Lower lobe of right lung (tissue), 2 donors: ENCODE measurements around the gene MXRA8. TPM values are rescaled to one million over a fixed set of nuclear protein-coding genes. Genes with fewer than 3 reads are reported as not detected.

Source experiments
- ATAC-seq, 2 donors: fragments of 200-7000 bp; cut with Tn5 transposase; one replicate each; pipeline ENCODE4 v1.9.1; 2020 to 2022; ENCODE audit warnings: mild to moderate bottlenecking in 2 of 2, moderate library complexity in 2 of 2
- DNase-seq: peaks from one replicate; pipeline ENCODE4 v3.0.0-alpha.2; 2020
- H3K27ac ChIP-seq: fragments of 200-600 bp; one replicate; pipeline ENCODE4 v1.8.0; 2022
- H3K27me3 ChIP-seq: fragments of 200-600 bp; one replicate; pipeline ENCODE4 v1.8.0; 2022; ENCODE audit warnings: low read depth
- H3K36me3 ChIP-seq: fragments of 200-600 bp; one replicate; pipeline ENCODE4 v1.8.0; 2022; ENCODE audit warnings: mild to moderate bottlenecking
- H3K4me1 ChIP-seq: fragments of 200-600 bp; one replicate; pipeline ENCODE4 v1.8.0; 2022
- H3K4me3 ChIP-seq: fragments of 200-600 bp; one replicate; pipeline ENCODE4 v1.8.0; 2022; ENCODE audit warnings: mild to moderate bottlenecking
- H3K9me3 ChIP-seq: fragments of 200-600 bp; one replicate; pipeline ENCODE4 v1.8.0; 2022
- CTCF ChIP-seq: fragments of 200-600 bp; IDR thresholded peaks from one replicate; pipeline ENCODE4 v1.8.0; 2022; ENCODE audit warnings: antibody characterized with exemption, mild to moderate bottlenecking
- intact Hi-C: fragments of 100-400 bp; cut with DNase I; formaldehyde crosslinking; loops from one replicate; pipeline ENCODE4 v1.11.0; 2022
- total RNA-seq: library from RNA; stranded (reverse); fragmentation: NEBNext Ultra II Directional; extraction: Animal tissue kit (Norgen Biotek cat#: 25700); gene quantifications from one replicate; pipeline ENCODE4 v1.2.1, GENCODE V29; 2021
- donor health status: DM: no; HTN: yes; CAD: no; lungs with severe emphysema.

Gene MXRA8
- total RNA-seq, 1 donor from 2014 or later: 39.3 TPM

- DNase-seq (no peak), ATAC-seq (peak in 1 of 2 donors; percentile 1)
- Histone ChIP-seq H3K27ac (peak overlapping the region; percentile 90), H3K4me3 (peak overlapping the region; percentile 93), H3K4me1 (peaks cover 30% of the 10 kb centered on the region), H3K27me3 (no peaks in the 10 kb centered on the region), H3K36me3 (peaks cover 79% of the 10 kb centered on the region), H3K9me3 (no peaks in the 10 kb centered on the region)
- no peak for TF ChIP-seq CTCF
- intact Hi-C loops: no loop called here
Observed at GRCh38 chr1:1399872-1400575, 41.7 kb upstream of the MXRA8 start.

GRCh38 chr1:1399187-1399871 is 41.0 kb upstream of the MXRA8 start, which contains the start of gene CCNL2:
TSS of gene CCNL2 (minus strand) at chr1:1399335. CDS start at chr1:1399306, 29 bp downstream.
- H3K27ac ChIP-seq: peak within 1 kb of the TSS; percentile 90
- peak; percentile 98 to 99 for ATAC-seq
- peak within 1 kb of the TSS; percentile 93 for H3K4me3 ChIP-seq
- TF ChIP-seq CTCF: peak; percentile 65
- no peaks in the 10 kb centered on the region for H3K27me3 ChIP-seq
- intact Hi-C loops: no loop called here
- DNase-seq: peak; percentile 100
- H3K36me3 ChIP-seq: peaks cover 79% of the 10 kb centered on the region
- H3K4me1 ChIP-seq: peaks cover 28% of the 10 kb centered on the region
- H3K9me3 ChIP-seq: no peaks in the 10 kb centered on the region

- intact Hi-C loops: no loop called here
- Histone ChIP-seq H3K4me3 (peak overlapping the region; percentile 93), H3K4me1 (peaks cover 28% of the 10 kb centered on the region), H3K9me3 (no peaks in the 10 kb centered on the region), H3K27me3 (no peaks in the 10 kb centered on the region), H3K27ac (peak overlapping the region; percentile 90), H3K36me3 (peaks cover 79% of the 10 kb centered on the region)
- TF ChIP-seq CTCF: no peak
- DNase-seq: peak; percentile 63
- peak; percentile 2 to 11 for ATAC-seq
Observed at GRCh38 chr1:1398677-1399186, 40.4 kb upstream of the MXRA8 start.

DNA sequence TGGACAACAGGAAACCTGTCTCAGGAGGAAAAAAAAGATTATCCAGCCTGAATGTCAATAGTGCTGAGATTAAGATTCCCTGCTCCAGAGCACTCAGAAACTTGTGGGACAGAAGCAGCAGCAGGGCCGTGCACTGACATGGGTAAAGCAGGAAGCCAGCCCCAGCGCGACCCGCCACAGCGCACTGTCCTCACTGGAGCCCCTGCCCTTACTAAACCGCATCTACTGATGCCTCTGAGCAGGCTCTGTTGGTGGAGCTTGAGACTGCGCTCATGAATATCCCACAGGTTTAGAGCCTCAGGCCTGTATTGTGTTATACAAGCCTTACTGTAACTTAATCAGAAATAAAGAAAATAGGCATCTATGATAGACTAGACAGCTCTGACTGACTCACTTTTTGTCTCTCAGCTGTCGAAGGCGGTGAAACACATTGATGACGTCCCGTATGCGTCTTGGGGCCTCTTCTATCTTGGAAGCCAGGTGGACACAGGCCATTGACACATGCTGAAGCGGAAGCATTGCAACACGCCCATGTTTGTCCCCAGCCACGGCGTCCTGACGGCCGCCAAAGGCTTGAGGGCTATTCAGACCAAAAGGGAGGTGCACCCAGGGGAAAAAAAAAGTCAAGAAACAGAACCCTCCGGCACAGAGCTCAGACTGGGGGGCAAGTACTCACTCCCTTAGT is 39.6 kb upstream of the MXRA8 start:
- Histone ChIP-seq H3K4me1 (peaks cover 28% of the 10 kb centered on the region), H3K9me3 (no peaks in the 10 kb centered on the region), H3K27me3 (no peaks in the 10 kb centered on the region), H3K4me3 (peak overlapping the region; percentile 93), H3K36me3 (peaks cover 79% of the 10 kb centered on the region), H3K27ac (peak overlapping the region; percentile 90)
- intact Hi-C loops: no loop called here
- DNase-seq: no peak
- ATAC-seq: no peak
- TF ChIP-seq CTCF: no peak

DNA sequence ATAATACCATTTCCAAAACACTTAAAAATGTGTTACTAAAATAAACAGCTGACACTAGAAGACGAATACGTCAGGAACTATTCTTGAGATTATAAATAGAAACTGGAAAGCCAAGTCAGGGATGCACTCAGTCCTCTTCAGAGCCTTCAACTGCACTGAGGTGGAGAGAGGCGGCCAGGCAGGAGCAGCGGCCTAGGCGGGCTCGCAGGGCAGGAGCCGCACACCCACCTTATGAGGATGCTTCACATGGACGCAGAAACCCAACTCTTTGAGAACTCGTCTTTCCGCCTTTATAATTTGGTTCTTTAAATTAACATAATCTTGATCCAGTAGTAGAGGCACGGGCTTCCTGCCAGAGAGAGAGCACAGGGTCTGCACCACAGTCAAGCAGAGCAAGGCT is 36.8 kb upstream of the MXRA8 start:
- Histone ChIP-seq H3K9me3 (no peaks in the 10 kb centered on the region), H3K27ac (no peak overlapping the region), H3K27me3 (no peaks in the 10 kb centered on the region), H3K4me1 (peaks cover 20% of the 10 kb centered on the region), H3K4me3 (no peak overlapping the region), H3K36me3 (peaks cover 81% of the 10 kb centered on the region)
- intact Hi-C loops: no loop called here
- no peak for ATAC-seq
- no peak for TF ChIP-seq CTCF
- no peak for DNase-seq
